Measurements from ENCODE around the gene MILR1.

The MILR1 gene

DNA sequence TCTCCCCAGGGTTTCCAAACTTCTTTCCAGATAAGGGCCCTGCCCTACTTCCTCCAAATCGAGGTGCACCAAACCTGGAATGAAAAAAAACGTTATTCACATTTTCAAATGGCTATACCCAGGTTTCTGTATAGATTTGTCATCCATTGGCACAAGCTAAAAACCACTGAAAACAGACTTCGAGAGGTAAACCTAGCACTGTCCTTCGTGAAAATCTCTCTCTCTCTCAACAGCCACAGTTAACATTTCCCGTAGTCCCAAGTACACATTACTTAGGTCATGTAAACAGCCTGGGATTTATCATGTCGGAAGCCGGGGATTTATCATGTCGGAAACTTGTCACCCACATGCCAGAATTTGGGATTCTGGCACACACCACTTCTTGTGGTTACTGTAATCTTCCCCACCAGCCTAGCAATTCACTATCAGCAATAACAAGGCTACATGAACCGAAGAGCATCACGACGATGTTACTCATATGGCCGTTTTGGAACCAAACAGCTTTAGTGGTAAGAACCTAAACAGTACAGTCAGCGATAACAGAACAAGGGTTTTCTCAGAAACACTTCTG, 55.9 kb downstream of the MILR1 start:
- DNase-seq: no peak

GRCh38 chr17:64505340-64506200, 56.7 kb downstream of the MILR1 start:
- DNase-seq: peak; percentile 83

DNA sequence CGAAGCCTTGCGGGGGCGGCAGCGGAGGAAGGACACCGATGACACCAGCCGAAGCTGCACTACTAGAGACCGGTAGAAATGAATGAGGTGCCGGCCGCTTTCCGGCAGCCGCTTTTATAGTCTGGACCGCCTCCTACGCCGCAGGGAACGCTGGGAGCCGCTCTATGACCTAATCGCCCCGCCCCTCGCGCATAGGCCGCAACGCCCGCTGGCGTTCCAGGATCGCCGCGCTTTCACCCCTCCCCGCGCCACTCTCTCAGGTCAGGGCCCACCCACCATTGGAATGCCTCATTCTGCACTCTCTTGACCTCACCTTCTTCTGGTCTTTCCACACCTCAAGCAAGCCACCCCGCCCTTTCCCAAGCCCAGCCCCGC, 57.3 kb downstream of the MILR1 start, which contains the start of gene DDX5:
Gene DDX5, minus strand, starts transcription at position 89 of the 375 bp plus-strand sequence. CDS start 170 bp downstream, outside the sequence.
- DNase-seq: peak; percentile 97

DNA sequence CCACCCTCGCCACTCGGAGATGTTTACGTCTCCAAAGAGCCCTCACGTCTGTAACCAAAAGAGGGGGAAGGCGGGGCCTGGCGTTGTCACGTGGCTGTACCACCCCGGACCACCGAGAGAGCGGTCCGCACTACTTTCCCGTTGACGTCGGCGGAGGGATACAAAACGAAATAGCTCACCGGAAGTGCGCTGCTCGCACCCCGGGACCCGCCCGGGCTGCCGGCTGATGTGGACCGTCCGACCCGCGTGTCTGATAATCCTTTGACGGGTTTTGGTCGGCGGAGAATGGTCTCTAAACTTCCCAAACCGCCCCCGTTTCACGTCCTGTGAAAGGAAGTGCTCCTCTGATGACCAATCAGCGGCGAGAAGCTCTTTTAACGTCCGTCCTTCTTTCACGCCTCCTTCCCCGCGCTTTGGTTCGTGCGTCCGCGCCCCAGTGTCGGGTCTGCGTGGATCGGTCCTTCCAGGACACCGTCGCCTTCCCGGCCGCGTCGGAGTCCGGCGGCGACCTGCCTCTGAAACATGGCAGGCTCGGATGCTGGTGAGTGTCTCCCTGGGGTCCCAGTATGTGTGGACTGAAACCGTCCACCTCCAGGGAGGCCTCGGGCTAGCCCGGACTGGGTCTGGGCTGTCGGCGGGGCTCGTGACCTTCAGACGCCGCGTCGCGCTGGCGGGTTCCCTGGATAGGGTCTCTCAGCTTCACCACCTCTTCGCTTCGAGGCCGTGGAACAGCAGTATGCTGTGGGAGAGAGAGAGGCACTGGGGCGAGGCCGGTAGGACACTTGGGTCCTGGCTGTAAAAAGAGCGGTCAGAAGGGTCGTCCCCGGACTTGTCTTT, 57.9 kb downstream of the MILR1 start, which contains the start of gene CEP95:
Gene CEP95, plus strand, starts transcription at position 402 of the 837 bp plus-strand sequence. Its CDS starts 121 bp downstream, at position 523.
- peak; percentile 93 for DNase-seq

- DNase-seq: no peak
These were observed 58.5 kb downstream of the MILR1 start for GRCh38 chr17:64507413-64507782.

- DNase-seq: no peak
These were observed 59.8 kb downstream of the MILR1 start for GRCh38 chr17:64508683-64509082.

DNA sequence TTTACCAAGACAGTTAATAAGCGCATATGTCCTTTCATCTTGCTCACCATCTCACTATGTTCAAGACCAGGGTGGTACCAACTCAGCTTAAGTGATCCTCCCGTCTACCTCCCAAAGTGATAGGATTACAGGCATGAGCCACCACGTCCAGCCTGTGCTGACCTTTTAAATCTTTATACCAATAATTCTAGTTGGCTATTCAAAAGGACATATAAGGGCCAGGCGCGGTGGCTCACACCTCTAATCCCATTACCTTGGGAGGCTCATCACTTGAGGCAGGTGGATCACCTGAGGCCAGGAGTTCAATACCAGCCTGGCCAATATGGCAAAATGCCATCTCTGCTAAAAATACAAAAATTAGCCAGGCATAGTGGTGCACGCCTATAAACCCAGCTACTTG, 60.3 kb downstream of the MILR1 start:
- no peak for DNase-seq

- DNase-seq: no peak
These were observed 66.5 kb downstream of the MILR1 start for GRCh38 chr17:64515419-64515818.

- no peak for DNase-seq
These were observed 66.9 kb downstream of the MILR1 start for GRCh38 chr17:64515829-64516228.
